ENCODE results near the gene PPFIBP1. TPM values are rescaled to one million over a fixed set of nuclear protein-coding genes. Genes with fewer than 3 reads are reported as not detected.

Gene PPFIBP1
- polyA plus RNA-seq, 1 donor (not counting 4 experiments of a cell fraction or from before 2014, with no cell fraction given): 83.5 TPM

DNA sequence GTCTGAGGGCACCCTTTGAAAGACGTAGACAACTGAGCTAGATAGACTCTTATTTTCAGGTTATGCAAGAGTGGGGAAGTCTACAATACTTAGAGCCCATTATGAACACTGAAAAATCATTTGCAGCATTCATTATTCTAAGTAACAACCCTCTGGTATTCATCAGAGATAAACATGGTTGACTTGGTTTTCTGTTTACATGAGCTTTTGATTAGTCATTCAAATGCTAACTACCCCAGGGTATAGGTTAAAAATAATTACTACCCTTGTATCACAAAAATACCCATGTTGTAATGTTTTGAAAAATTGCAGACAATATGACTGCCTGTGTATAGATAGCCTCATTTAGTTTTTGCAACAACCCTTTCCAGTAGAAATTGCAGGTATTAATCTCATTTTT is 78.5 kb downstream of the PPFIBP1 start:
- Histone ChIP-seq H3K4me1 (ENCODE audit: control insufficient read depth, extremely low read depth, insufficient read depth, low read length) (peaks cover 10% of the 10 kb centered on the region), H2AFZ (ENCODE audit: control insufficient read depth, low read length) (no peak overlapping the region), H4K20me1 (ENCODE audit: control insufficient read depth, extremely low read depth, insufficient read depth, low read length) (no peaks in the 10 kb centered on the region), H3K4me2 (ENCODE audit: control insufficient read depth, extremely low read depth, insufficient read depth, low read depth, low read length) (no peak overlapping the region), H3K9me1 (ENCODE audit: control insufficient read depth, extremely low read depth, insufficient read depth, low read length) (peaks cover 2% of the 10 kb centered on the region), H3K27ac (ENCODE audit: control insufficient read depth, insufficient read depth, low read length) (no peak overlapping the region), H3K4me3 (ENCODE audit: control insufficient read depth in 2 of 3, extremely low read depth in 1 of 3, insufficient read depth in 2 of 3, low read depth in 1 of 3, low read length in 3 of 3) (no peak overlapping the region), H3K9me3 (ENCODE audit: control insufficient read depth, low read depth, low read length) (peaks cover 3% of the 10 kb centered on the region), H3K9ac (ENCODE audit: control insufficient read depth, extremely low read depth, insufficient read depth, low read length) (no peak overlapping the region), H3K79me2 (ENCODE audit: control insufficient read depth, insufficient read depth, low read length) (peaks cover 77% of the 10 kb centered on the region), H3K36me3 (ENCODE audit: control insufficient read depth in 2 of 2, extremely low read depth in 1 of 2, insufficient read depth in 2 of 2, low read length in 2 of 2) (peaks cover 1 to 7% of the 10 kb centered on the region in 2 experiments), H3K27me3 (ENCODE audit: control insufficient read depth, extremely low read depth, insufficient read depth, low read length) (no peaks in the 10 kb centered on the region)
- TF ChIP-seq EZH2 (IDR thresholded peaks at IDR 0.05; ENCODE audit: low read length): no peak
- TF ChIP-seq, protein P1, sequence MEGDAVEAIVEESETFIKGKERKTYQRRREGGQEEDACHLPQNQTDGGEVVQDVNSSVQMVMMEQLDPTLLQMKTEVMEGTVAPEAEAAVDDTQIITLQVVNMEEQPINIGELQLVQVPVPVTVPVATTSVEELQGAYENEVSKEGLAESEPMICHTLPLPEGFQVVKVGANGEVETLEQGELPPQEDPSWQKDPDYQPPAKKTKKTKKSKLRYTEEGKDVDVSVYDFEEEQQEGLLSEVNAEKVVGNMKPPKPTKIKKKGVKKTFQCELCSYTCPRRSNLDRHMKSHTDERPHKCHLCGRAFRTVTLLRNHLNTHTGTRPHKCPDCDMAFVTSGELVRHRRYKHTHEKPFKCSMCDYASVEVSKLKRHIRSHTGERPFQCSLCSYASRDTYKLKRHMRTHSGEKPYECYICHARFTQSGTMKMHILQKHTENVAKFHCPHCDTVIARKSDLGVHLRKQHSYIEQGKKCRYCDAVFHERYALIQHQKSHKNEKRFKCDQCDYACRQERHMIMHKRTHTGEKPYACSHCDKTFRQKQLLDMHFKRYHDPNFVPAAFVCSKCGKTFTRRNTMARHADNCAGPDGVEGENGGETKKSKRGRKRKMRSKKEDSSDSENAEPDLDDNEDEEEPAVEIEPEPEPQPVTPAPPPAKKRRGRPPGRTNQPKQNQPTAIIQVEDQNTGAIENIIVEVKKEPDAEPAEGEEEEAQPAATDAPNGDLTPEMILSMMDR (optimal IDR thresholded peaks at IDR 0.05 in 1 of 3, IDR thresholded peaks at IDR 0.05 in 1 of 3, conservative IDR thresholded peaks at IDR 0.05 in 1 of 3; ENCODE audit: extremely low read depth in 1 of 3, insufficient read depth in 2 of 3, low read length in 3 of 3): no peak
- dilution Hi-C loops (cut with MboI; ENCODE audit: extremely low pct_ligation_motif_present, low sequenced_read_pairs): no loop called here
- DNase-seq (ENCODE audit: low read depth, low spot score) (no peak), FAIRE-seq (no peak)

DNA sequence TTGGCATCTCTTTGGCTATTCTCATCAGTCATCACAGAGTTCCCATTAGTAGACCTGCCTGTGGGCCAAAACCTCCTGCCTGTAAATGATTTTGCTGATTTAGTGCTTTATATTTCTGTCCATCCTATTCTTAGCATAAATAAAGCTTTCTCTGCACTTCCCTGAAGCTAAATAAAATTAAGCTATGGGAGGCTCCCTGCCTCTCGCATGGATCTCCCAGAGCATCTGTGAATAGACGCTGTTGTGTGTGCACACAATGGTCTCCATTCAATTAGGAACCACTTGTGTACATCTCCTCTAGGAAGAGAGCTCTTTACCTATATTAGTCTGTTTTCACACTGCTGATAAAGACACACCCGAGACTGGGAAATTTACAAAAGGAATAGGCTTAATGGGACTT is 80.4 kb downstream of the PPFIBP1 start:
- dilution Hi-C loops (cut with MboI; ENCODE audit: extremely low pct_ligation_motif_present, low sequenced_read_pairs): no loop called here
- Histone ChIP-seq H3K36me3 (ENCODE audit: control insufficient read depth in 2 of 2, extremely low read depth in 1 of 2, insufficient read depth in 2 of 2, low read length in 2 of 2) (peaks cover 1 to 4% of the 10 kb centered on the region in 2 experiments), H3K27ac (ENCODE audit: control insufficient read depth, insufficient read depth, low read length) (no peak overlapping the region), H2AFZ (ENCODE audit: control insufficient read depth, low read length) (no peak overlapping the region), H3K4me1 (ENCODE audit: control insufficient read depth, extremely low read depth, insufficient read depth, low read length) (peaks cover 13% of the 10 kb centered on the region), H3K9me3 (ENCODE audit: control insufficient read depth, low read depth, low read length) (peaks cover 3% of the 10 kb centered on the region), H3K27me3 (ENCODE audit: control insufficient read depth, extremely low read depth, insufficient read depth, low read length) (no peaks in the 10 kb centered on the region), H3K79me2 (ENCODE audit: control insufficient read depth, insufficient read depth, low read length) (peaks cover 73% of the 10 kb centered on the region), H3K9me1 (ENCODE audit: control insufficient read depth, extremely low read depth, insufficient read depth, low read length) (peaks cover 2% of the 10 kb centered on the region), H3K9ac (ENCODE audit: control insufficient read depth, extremely low read depth, insufficient read depth, low read length) (no peak overlapping the region), H3K4me3 (ENCODE audit: control insufficient read depth in 2 of 3, extremely low read depth in 1 of 3, insufficient read depth in 2 of 3, low read depth in 1 of 3, low read length in 3 of 3) (no peak overlapping the region), H4K20me1 (ENCODE audit: control insufficient read depth, extremely low read depth, insufficient read depth, low read length) (no peaks in the 10 kb centered on the region), H3K4me2 (ENCODE audit: control insufficient read depth, extremely low read depth, insufficient read depth, low read depth, low read length) (no peak overlapping the region)
- DNase-seq (ENCODE audit: low read depth, low spot score) (no peak), FAIRE-seq (no peak)
- no peak for TF ChIP-seq EZH2 (IDR thresholded peaks at IDR 0.05; ENCODE audit: low read length)
- TF ChIP-seq, protein P1 (optimal IDR thresholded peaks at IDR 0.05 in 1 of 3, IDR thresholded peaks at IDR 0.05 in 1 of 3, conservative IDR thresholded peaks at IDR 0.05 in 1 of 3; ENCODE audit: extremely low read depth in 1 of 3, insufficient read depth in 2 of 3, low read length in 3 of 3): no peak
